Glutamatergic neuron (in vitro differentiated cells): ENCODE results near the gene TMEM98. TPM values are rescaled to one million over a fixed set of nuclear protein-coding genes. Genes with fewer than 3 reads are reported as not detected.
"Not testable (repeated sequence)": the region's sequence is repeated elsewhere in the genome, so short reads cannot be mapped to it uniquely, and the experiment has no call there.

Experiments used
- DNase-seq: peaks from one replicate; pipeline ENCODE4 v3.0.0; 2022
- H3K27ac Mint-ChIP-seq: one replicate; pipeline ENCODE4 v1.8.0; 2020; ENCODE audit warnings: mild to moderate bottlenecking, mixed read lengths, inconsistent platforms; ENCODE audit not compliant: unreplicated experiment
- H3K27me3 Mint-ChIP-seq: one replicate; pipeline ENCODE4 v1.8.0; 2020; ENCODE audit warnings: mild to moderate bottlenecking, moderate library complexity, mixed read lengths, inconsistent platforms; ENCODE audit not compliant: unreplicated experiment
- H3K36me3 Mint-ChIP-seq: one replicate; pipeline ENCODE4 v1.8.0; 2020; ENCODE audit warnings: mild to moderate bottlenecking, mixed read lengths, inconsistent platforms; ENCODE audit not compliant: unreplicated experiment
- H3K4me1 Mint-ChIP-seq: one replicate; pipeline ENCODE4 v1.8.0; 2020; ENCODE audit warnings: mild to moderate bottlenecking, low read depth, mixed read lengths, inconsistent platforms; ENCODE audit not compliant: unreplicated experiment
- H3K4me3 Mint-ChIP-seq: one replicate; pipeline ENCODE4 v1.8.0; 2020; ENCODE audit warnings: mild to moderate bottlenecking, mixed read lengths, inconsistent platforms; ENCODE audit not compliant: unreplicated experiment
- H3K9me3 Mint-ChIP-seq: one replicate; pipeline ENCODE4 v1.8.0; 2020; ENCODE audit warnings: mild to moderate bottlenecking, moderate library complexity, mixed read lengths, inconsistent platforms; ENCODE audit not compliant: unreplicated experiment
- total RNA-seq: library from RNA; stranded (reverse); fragmentation: NEBNext Ultra II Directional; extraction: Animal tissue kit (Norgen Biotek cat#: 25700); gene quantifications from one replicate; pipeline ENCODE4 v1.2.1, GENCODE V29; 2021; ENCODE audit not compliant: unreplicated experiment
- TF ChIP-seq, protein P1 (sequence below): fragments of 200-600 bp; sonication (generic); IDR thresholded peaks from one replicate; pipeline ENCODE4 v1.5.0; 2021; ENCODE audit not compliant: partially characterized antibody, unreplicated experiment

The TMEM98 gene
- total RNA-seq, 1 donor from 2014 or later, result 62.3 TPM

DNA sequence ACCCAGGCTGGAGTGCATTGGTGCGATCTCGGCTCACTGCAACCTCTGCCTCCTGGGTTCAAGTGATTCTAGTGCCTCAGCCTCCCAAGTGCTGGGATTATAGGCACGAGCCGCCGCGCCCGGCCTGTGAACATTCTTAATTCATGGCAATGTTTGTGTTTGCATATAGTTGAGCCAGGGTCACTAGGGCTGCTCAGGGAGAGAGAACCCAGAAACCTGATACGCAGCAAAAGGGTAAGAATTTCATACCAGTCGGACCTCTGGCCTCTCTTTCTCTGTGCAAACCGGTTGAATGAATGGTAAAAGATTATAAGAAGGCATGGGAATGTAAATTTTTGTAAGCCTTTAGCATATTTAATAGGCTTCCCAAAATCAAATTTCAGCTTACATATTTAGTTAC, 6.9 kb upstream of the TMEM98 start:
- Mint-ChIP-seq H3K4me1 (no peaks in the 10 kb centered on the region), H3K36me3 (no peaks in the 10 kb centered on the region), H3K27me3 (peaks cover 3% of the 10 kb centered on the region), H3K4me3 (no peak overlapping the region), H3K9me3 (peaks cover 2% of the 10 kb centered on the region), H3K27ac (no peak overlapping the region)
- TF ChIP-seq, protein P1, sequence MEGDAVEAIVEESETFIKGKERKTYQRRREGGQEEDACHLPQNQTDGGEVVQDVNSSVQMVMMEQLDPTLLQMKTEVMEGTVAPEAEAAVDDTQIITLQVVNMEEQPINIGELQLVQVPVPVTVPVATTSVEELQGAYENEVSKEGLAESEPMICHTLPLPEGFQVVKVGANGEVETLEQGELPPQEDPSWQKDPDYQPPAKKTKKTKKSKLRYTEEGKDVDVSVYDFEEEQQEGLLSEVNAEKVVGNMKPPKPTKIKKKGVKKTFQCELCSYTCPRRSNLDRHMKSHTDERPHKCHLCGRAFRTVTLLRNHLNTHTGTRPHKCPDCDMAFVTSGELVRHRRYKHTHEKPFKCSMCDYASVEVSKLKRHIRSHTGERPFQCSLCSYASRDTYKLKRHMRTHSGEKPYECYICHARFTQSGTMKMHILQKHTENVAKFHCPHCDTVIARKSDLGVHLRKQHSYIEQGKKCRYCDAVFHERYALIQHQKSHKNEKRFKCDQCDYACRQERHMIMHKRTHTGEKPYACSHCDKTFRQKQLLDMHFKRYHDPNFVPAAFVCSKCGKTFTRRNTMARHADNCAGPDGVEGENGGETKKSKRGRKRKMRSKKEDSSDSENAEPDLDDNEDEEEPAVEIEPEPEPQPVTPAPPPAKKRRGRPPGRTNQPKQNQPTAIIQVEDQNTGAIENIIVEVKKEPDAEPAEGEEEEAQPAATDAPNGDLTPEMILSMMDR, result no peak
- no peak for DNase-seq

GRCh38 chr17:32923905-32924304, 4.0 kb upstream of the TMEM98 start:
- not testable (repeated sequence) for H3K4me3 Mint-ChIP-seq, H3K36me3 Mint-ChIP-seq, H3K4me1 Mint-ChIP-seq, H3K27ac Mint-ChIP-seq, H3K27me3 Mint-ChIP-seq, DNase-seq, H3K9me3 Mint-ChIP-seq

DNA sequence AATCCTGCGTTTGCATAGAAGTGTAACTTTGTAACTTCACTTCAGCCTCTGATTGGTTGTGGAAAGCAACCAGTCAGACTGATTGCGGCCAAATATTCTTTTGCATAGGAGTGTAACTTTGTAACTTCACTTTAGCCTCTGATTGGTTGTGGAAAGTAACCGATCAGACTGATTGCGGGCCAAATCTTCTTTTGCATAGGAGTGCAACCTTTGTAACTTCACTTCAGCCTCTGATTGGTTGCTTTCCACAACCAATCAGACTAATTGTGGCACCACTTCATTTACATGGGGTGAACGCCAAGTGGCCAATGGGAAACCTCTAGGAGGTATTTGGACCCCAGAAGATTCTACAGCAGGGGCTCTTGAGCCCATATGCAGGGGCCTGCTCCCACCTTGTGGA, 1.8 kb upstream of the TMEM98 start:
- Mint-ChIP-seq H3K9me3 (peaks cover 2% of the 10 kb centered on the region), H3K4me1 (peaks cover 1% of the 10 kb centered on the region), H3K4me3 (no peak overlapping the region), H3K27ac (no peak overlapping the region), H3K36me3 (no peaks in the 10 kb centered on the region), H3K27me3 (peaks cover 2% of the 10 kb centered on the region)
- TF ChIP-seq, protein P1, result no peak
- no peak for DNase-seq

DNA sequence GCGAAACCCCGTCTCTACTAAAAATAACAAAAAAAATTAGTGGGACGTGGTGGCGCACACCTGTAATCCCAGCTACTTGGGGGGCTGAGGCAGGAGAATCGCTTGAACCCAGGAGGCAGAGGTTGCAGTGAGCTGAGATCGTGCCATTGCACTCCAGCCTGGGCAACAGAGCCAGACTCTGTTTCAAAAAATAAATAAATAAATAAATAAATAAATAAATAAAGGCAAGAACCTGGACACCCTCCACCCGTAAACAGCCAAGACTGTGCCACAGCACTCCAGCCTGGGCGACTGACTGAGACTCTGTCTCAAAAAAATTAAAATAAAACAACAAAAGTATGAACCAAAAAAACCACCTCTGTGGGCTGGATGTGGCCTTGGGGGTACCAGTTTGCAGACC, 1.2 kb upstream of the TMEM98 start:
- not testable (repeated sequence) for DNase-seq, H3K4me1 Mint-ChIP-seq, H3K36me3 Mint-ChIP-seq, H3K9me3 Mint-ChIP-seq, H3K27ac Mint-ChIP-seq, H3K4me3 Mint-ChIP-seq, H3K27me3 Mint-ChIP-seq

- Mint-ChIP-seq H3K27ac (peak overlapping the region; percentile 60), H3K36me3 (no peaks in the 10 kb centered on the region), H3K4me3 (peak overlapping the region; percentile 87), H3K27me3 (peaks cover 4% of the 10 kb centered on the region), H3K4me1 (peaks cover 1% of the 10 kb centered on the region), H3K9me3 (no peaks in the 10 kb centered on the region)
- DNase-seq, result no peak
- TF ChIP-seq, protein P1, result no peak
Measured at GRCh38 chr17:32927201-32927723, 691 bp upstream of the TMEM98 start.

DNA sequence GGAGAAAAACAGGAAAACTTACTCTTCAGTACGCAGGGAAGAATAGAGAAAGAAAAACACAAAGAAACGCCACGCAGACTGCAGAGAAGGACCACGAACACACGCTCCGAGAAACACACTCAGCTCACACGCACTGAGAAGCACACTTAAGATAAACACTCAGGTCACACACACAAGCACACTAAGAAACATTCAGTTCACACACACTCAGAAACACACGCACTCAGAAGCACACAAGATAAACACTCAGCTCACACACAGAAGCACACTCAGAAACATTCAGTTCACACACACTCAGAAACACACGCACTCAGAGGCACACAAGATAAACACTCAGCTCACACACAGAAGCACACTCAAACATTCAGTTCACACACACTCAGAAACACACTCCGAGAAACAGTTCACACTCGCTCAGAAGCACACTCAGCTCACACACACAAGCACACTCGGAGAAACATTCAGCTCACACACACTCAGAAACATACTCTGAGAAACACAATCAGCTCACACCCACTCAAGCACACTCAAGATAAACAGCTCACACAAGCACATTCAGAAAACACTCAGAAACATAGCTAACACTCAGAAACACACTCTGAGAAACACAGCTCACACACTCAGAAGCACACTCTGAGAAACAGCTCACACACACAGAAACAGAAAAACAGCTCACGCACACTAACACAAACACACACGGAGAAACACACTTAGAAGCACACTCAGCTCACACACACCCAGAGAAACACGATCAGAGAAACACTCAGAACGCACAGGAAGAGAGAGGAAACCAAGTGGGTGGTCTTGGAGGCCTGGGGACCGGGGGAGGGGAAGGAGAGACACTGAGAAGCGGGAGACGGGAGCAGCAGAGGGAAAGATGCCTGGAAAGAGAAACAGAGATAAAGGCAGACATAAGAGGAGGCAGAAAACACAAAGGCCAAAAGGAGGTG, 908 bp downstream of the TMEM98 start:
- Mint-ChIP-seq H3K4me1 (peaks cover 1% of the 10 kb centered on the region), H3K9me3 (no peaks in the 10 kb centered on the region), H3K27ac (no peak overlapping the region), H3K27me3 (peaks cover 4% of the 10 kb centered on the region), H3K4me3 (no peak overlapping the region), H3K36me3 (no peaks in the 10 kb centered on the region)
- TF ChIP-seq, protein P1, result no peak
- peak; percentile 31 for DNase-seq
